ENCODE results near the gene MYH6.
"Not testable (repeated sequence)": the region's sequence is repeated elsewhere in the genome, so short reads cannot be mapped to it uniquely, and the experiment has no call there.

Gene MYH6

DNA sequence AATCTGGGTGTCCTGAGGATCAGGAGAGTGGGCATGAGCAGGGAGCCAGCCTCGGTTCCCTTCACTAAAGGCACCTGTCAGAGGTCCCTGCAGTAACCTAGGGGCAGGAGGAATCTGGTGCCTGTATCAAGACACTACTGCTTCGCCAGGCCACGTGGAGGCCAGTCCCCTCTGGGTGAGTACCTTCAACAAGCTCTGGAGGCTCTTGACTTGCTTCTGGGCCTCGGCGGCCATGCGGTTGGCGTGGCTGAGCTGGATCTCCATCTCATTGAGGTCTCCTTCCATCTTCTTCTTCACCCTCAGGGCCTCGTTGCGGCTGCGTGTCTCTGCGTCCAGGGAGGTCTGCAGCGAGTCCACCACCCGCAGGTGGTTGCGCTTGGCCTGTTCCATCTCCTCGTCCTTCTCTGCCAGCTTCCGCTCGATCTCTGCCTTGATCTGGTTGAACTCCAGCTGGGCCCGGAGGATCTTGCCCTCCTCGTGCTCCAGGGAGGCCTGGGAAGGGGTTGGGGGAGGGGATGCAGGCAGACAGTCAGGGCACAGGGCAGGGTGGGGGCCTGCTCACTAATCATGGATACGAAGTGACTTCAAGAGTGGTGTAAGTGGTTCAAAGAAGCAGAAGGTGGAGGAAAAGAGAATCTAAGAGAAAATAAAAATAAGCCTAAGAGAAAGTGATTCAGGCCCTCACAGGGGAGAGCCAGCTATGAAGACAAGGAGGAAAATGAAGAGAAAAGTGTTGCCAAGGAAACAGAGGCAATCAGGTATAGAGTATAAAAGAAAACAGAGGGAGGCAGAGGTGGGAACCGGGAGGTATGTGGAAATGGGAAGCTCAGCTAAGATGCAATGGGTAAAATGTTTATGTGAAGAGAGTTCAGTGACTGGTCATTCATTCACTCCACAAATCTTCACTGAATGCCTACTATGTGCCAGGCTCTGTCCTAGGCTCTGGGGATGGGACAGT lies 8.0 kb upstream of the MYH6 start:
- no peak for DNase-seq (ENCODE audit: low read depth in 2 of 2, low spot score in 1 of 2)

DNA sequence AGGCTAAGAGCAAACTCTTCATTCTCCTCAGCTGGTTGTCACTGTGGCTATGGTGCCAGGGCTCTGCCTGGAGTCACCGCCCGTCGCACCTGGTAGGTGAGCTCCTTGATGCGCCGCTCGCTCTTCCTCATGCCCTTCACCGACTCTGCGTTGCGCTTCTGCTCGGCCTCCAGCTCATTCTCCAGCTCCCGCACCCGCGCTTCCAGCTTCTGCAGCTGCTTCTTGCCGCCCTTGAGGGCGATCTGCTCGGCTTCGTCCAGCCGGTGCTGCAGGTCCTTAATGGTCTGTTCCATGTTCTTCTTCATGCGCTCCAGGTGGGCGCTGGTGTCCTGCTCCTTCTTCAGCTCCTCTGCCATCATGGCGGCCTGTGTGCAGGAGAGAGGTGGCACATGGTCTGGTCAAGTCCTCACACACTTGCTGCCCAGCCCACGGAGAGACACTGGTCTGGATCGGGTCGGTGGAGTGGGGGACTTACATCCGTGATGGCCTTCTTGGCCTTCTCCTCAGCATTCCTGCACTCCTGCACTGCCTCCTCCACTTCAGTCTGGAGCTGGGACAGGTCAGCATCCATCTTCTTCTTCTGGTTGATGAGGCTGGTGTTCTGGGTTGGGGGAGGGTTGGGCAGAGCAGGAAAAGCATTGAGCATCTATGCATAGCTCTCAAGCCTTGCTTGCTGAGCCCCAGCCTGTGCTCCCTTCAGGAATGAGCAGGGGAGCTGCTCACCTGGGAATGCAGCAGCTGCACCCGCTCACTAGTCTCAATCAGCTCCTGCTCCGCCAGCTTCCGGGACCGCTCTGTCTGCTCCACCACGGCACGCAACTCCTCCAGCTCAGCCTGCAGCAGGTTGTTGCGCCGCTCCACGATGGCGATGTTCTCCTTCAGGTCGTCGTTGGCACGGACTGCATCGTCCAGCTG lies 7.1 kb upstream of the MYH6 start:
- no peak for DNase-seq (ENCODE audit: low read depth in 2 of 2, low spot score in 1 of 2)

DNA sequence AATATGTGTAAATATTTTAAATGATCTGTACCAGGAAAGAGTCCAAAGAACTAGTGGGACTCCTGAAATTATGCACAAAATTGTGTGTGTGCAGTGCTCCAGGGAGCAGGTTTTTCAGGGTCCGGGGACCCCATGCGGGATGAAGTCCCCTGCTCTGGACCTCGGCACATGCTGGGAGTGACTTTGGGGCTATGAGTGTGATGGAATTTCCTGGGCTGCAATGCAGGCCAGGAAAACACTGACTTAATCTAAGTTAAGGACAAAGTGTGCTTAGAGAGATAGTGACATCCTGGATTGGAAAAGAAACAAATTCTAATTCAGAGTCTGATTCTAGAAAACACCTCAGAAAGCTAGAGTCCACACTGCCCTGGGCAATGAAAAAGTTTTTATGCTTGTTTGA lies 6.2 kb upstream of the MYH6 start:
- no peak for DNase-seq (ENCODE audit: low read depth in 2 of 2, low spot score in 1 of 2)

DNA sequence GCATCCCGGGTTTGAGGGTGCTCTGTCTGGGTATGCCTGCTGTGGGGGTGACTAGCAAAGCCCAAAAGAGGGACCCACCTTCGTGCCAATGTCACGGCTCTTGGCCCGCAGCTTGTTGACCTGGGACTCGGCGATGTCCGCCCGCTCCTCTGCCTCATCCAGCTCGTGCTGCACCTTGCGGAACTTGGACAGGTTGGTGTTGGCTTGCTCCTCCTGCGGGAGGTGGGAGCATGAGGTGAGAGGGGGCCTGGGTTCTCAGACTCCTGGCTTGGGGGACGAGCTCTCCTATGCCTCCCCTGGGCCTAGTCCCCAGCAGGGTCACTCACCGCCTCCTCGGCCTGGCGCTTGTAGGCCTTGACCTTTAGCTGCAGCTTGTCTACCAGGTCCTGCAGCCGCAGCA lies 5.6 kb upstream of the MYH6 start:
- DNase-seq (ENCODE audit: low read depth in 2 of 2, low spot score in 1 of 2), result no peak

DNA sequence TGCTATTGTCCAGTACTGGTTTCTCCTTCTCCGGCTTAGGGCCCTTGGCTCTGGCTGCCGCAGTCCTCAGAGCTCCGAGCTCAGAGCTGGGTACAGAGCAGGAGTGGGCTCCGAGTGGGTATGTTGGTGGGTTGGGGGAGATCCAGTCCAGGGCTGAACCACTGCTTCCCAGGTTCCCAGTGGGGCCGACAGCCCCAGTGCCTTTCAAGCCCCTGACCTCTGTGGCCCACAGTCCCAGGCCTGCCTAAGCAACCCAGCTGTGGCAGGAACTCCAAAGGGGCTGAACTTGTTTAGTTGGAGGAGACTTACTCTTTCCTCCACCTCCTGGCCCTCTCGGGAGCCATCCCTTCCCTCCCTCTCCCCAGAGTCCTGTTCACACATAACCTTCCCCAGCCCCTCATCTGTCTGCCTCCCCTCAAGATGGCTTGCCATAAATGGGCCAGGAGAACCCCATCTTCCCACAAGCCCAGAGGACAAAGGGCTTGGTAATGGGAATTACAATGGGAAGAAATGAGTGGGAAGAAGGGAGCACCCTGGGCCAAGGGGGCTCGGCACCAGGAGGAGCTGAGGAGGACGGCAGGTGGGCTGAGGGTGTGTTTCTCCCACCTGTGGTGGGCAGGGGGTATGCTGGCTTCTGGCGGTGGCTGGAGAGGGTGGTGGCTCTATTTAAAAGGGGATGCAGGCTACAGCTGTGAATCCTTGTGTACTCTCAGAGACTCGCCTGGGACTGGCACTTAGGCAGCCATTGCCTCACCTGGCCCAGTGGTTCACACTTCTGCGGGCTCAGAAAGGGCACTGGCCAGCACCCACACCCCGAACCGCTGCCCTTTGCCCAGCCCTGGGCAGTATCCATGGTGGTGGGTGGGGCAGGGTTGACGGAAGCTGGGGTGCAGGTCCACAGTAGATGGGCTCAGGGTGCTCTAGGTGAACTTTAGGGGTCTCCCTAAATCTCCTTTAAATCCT lies 3.8 kb upstream of the MYH6 start:
- no peak for DNase-seq (ENCODE audit: low read depth in 2 of 2, low spot score in 1 of 2)

DNA sequence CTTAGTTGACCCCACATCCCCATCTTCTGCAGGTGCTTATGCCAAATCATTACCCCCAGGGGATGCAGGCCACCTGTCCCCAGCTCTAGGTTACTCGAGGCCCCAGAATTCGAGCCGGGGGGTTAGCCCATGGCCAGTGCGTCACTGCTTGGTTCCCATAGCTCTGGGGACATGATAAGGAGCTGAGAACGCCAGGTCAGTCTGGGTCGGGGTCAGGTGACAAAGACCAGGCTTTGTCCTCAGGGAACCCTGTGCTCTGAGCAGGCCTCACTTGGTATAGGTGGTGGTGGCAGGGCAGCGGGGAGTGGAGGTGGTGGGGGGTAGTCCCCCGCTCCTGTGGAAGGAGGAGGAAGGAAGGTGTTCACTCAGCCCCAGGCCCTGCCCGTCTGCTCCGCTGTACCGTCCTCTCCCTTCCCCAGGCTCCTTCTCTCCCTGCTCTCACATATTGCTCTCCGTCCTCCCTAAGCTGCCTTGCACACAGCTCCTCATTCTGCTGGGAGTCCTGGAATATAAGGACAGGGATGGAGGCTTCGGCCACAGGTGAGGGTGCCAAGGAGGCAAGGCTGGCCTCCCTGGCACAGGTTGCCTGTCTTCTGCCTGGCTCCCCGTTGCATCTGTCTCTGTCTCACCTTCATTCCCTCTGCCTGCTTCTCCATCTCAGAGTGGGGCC lies 2.0 kb upstream of the MYH6 start:
- DNase-seq (ENCODE audit: low read depth in 2 of 2, low spot score in 1 of 2), result no peak

DNA sequence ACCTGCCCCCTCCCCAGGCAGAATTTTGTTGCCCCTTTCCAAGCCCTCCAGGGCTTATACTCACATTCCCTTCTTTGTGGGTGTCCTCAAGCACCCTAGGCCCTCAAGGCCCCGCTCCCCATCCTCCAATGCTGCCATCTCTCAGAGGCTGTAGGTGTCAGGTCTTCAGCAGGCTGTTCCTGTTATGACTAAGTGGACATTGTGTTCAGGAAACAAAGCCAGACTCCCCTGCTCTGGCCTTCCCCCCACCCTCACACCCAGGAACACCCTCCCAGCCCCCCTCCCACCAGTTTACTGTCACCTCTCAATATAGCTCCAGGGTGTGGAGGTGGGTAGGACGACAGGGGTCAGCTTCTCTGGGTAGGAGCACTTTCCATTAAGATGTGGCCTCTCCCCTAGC lies 1.4 kb upstream of the MYH6 start:
- DNase-seq (ENCODE audit: low read depth in 2 of 2, low spot score in 1 of 2), result no peak

DNA sequence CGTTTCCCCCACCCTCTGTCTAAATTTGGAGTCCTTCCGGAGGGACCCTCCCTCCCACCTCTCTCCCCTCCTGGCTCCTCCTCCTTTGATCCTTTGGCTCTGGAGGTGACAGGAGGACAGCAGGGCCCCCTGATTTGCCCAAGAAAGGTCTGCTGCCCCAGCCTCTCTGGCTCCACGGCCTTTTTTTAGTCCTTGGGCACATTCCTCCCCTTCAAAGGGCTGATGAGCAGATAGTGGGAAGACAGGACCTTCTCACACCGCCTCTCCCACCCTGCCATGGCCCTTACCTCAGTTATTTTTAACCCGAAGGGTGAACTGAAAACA lies 196 bp upstream of the MYH6 start:
- no peak for DNase-seq (ENCODE audit: low read depth in 2 of 2, low spot score in 1 of 2)

DNA sequence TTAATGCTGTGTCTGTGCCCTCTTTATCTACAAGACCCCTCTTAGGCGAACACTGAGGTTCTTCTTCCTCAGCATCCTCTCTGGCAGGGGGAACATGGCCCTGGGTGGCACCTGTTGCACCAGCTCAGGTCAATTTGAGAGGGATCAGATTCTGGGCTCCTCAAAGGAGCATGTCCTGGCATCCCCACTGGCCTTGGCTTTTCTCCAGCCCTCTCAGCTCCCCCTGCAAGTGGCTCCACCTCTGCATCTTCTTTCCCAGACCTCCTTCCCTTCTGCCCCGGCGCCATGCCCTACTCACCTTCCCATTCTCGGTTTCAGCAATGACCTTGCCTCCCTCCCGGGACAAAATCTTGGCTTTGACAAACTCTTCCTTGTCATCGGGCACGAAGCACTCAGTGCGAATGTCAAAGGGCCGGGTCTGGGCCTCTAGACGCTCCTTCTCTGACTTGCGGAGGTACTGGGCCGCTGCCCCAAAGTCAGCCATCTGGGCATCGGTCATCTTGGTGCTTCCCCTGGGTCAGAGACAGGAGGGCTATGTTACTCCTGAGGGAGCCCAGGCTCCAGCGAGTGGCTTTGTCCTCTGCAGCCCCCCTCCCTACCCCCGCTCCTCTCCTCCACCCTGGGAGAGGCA lies 1.2 kb downstream of the MYH6 start:
- DNase-seq (ENCODE audit: low read depth in 2 of 2, low spot score in 1 of 2), result no peak

DNA sequence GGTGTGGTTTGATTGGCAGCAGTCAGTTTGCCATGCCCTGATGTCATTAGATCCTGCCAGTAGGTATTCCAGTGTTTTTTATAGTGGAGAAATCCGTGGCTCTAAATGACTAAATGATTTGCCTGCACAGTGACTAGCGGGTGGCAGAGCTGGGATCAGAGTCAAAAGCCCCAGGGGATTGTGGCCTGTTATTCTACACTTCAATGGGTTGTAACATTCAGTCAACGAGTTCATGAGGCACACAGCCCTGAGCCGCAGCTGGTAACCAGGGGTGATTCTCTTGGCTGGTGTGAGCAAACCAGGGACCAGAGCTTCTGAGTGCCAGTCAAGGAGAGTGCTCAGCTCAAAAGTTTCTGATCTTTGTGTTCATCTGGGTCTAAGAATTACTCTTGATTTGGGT lies 1.8 kb downstream of the MYH6 start:
- DNase-seq (ENCODE audit: low read depth in 2 of 2, low spot score in 1 of 2), result no peak

DNA sequence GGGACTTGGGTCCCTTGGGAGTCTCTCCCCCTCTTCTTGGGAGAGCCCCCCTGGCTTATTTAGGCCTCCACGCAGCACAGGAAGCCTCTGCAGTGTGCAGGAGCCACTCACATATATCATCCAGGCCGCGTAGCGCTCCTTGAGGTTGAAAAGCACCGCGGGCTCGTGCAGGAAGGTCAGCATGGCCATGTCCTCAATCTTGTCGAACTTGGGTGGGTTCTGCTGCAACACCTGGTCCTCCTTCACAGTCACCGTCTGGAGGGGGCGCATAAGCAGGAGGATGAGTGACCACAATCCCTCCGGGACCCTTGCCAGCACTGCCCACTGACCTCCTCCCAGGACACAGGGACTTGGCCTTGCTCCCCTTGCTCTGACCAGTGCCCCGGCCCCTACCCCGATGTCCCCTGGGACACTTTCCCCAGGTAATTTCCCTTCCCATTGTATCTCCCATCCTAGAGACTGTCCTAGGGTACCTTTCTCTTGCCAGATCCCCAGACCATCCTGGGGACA lies 2.5 kb downstream of the MYH6 start:
- no peak for DNase-seq (ENCODE audit: low read depth in 2 of 2, low spot score in 1 of 2)

DNA sequence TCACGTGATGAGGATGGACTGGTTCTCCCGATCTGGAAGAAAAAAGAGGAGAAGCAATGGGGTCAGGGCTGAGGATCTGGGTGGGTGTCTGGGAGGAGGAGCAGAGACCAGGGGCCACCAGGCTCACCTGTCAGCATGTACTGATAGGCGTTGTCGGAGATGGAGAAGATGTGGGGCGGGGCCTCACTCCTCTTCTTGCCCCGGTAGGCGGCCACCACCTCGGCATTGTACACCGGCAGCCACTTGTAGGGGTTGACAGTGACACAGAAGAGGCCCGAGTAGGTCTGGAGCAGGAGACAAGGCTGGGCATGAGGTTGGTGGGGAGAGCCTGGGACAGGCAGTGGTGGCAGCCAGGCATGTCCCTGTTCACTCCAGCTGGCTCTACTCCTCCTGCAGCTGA lies 3.0 kb downstream of the MYH6 start:
- no peak for DNase-seq (ENCODE audit: low read depth in 2 of 2, low spot score in 1 of 2)

DNA sequence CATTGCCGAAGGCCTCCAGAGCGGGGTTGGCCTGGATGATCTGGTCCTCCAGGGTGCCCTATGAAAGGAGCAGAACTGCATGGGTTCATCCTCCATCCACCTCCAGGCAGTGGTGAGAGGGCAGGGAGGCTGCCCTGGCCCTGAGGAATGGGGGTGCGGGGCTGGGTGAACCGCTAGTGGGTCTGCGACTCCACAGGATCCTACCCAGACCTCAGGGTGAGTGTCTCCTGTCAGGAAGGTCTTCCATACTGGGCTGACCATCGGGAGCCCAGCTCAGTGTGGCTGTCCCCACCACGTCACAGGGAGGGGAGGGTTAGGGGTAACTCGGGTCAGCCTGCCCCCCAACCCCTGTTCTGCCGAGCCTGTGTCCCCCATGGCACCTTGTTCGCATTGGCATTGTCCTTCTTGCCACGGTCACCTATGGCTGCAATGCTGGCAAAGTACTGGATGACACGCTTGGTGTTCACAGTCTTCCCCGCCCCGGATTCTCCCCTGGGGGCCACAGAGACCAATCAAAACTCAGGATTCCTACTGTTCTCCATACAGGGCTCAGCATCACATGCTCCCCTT lies 3.7 kb downstream of the MYH6 start:
- no peak for DNase-seq (ENCODE audit: low read depth in 2 of 2, low spot score in 1 of 2)

DNA sequence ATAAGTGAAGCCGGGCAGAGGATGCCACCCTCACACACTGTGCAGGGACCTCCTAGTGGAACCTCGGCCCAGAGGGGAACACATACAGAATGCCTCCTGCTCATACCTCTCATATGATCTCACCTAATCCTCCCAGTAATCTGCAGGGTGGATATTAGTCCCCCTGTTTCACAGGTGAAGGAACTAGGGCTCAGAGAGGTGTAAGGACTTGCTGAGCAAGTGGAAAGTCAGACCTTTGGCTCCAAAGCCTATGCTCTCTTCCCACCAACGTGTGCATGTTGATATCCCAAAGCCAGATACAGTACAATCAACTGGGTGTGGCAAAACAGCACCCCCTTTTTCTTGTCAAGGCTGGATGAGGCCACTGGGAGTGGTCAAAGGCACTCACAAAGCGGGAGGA lies 4.2 kb downstream of the MYH6 start:
- DNase-seq (ENCODE audit: low read depth in 2 of 2, low spot score in 1 of 2), result no peak

DNA sequence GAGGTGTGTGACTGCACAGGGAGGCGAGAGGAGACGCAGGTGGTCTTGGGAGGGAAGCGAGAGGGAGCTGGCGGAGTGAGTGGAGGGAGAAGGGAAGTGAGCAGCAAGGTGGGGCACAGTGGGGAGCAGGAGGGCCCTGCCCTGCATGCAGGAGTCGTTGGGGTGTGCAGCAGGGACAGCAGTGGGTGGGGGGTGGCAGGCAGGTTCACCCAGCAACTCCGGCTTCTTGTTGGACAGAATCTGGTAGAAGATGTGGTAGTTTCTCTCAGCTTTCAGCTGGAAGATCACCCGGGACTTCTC lies 5.0 kb downstream of the MYH6 start:
- no peak for DNase-seq (ENCODE audit: low read depth in 2 of 2, low spot score in 1 of 2)

DNA sequence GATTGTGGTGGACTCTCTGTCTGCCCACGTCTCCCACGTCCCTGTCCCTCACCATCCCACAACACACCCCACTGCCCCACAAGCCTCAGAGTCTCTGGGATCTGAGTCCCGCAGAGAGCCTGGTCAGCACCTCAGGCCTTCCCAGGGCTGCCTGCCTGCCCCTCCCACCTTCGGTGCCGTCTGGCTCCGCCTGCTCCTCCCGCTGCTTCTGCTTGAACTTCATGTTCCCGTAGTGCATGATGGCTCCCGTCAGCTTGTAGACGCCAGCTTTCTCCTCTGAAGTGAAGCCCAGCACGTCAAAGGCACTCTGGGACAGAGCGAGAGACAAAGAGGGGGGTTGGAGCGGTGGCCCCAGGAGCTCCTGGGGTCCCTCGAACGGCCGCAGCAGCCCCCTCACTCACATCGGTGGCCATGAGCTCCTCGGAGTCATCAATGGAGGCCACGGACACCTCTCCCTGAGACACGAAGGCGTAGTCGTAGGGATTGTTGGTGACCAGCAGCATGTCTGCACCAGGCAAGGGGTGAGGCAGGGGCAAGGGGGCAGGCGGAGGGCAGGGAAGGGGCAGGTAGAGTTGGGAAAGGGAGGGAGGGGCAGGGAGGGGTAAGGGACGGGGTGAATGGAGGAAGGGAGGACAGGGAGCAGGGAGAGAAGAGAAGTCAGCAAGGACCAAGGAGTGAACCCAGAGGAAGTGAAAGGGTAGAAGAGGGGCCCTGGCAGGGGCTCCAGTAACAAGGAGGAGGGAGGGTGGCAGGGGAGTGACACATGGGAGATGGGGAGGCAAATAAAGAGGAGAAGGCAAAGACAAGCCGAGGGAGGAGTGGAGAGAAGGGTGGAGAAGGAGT lies 5.6 kb downstream of the MYH6 start:
- DNase-seq (ENCODE audit: low read depth in 2 of 2, low spot score in 1 of 2), result no peak

DNA sequence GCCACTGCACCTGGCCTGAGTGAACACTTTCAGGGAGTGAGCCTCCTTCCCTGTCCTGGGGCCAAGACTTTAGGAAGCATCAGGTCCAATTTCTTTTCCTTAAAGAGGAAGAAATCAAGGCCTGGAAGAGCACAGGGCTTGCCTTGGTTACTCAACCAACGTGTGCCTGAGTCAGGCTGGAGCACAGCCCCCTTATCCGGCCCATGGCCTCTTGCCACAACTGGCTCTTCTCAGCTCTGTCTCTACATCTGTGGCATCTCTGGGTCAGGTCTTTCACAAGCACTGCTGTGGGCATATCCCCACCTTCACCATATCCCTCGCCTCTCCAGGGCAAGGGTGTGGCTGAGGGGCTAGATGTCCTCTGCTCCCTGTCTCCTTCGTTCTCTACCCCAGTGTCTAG lies 6.8 kb downstream of the MYH6 start:
- no peak for DNase-seq (ENCODE audit: low read depth in 2 of 2, low spot score in 1 of 2)

DNA sequence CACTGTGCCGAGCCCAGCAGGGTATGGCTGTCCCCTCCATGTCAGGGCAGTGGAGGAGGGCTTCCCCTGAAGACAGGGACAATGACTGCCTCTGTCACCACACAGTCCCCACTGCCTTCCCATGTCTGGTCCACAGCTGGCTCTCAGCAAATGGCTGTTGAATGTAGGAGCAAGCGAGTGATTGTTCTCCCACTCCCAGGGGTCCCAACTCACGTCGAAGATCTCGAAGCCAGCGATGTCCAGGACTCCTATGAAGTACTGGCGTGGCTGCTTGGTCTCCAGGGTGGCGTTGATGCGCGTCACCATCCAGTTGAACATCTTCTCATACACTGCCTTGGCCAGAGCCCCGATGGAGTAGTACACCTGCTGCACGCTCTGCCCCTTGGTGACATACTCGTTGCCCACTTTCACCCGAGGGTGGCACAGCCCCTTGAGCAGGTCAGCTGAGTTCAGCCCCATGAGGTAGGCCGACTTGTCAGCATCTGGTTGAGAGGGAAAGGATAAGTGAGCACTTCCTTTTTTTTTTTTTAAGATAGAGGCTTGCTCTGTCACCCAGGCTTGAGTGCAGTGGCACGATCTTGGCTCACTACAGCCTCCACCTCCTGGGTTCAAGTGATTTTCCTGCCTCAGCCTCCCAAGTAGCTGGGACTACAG lies 7.5 kb downstream of the MYH6 start:
- DNase-seq (ENCODE audit: low read depth in 2 of 2, low spot score in 1 of 2), result not testable (repeated sequence)

Data from stimulated activated CD8-positive, alpha-beta memory T cell treated with anti-CD3 and anti-CD28 coated beads, Interleukin-4, amount 100 ng/mL, for 4 hours (primary cell).